IMR-90 (cell line): ENCODE results near the gene ZKSCAN8. TPM values are rescaled to one million over a fixed set of nuclear protein-coding genes. Genes with fewer than 3 reads are reported as not detected.
A peak's percentile ranks its signal among the peaks of the same experiment; 100 is the strongest.

Source experiments
- ATAC-seq: fragments of 200-7000 bp; cut with Tn5 transposase; 2 replicates; pipeline ENCODE4 v1.9.1; 2020; ENCODE audit warnings: low read depth, mild to moderate bottlenecking, moderate library complexity
- BruUV-seq: library from RNA; stranded (reverse); fragments of 400-500 nt; replicated peaks from 2 replicates; lab custom pipeline; 2021; lab: Mats Ljungman, UMichigan
- CTCF ChIA-PET: fragments of 300-600 bp; formaldehyde crosslinking; extraction: SDS; loops from one replicate; lab custom pipeline; 2021; ENCODE audit warnings: antibody characterized with exemption; lab: Yijun Ruan, JAX
- POLR2A ChIA-PET: fragments of 300-600 bp; sonication (Branson Sonifier 250); formaldehyde crosslinking; loops from one replicate; lab custom pipeline; 2022; ENCODE audit warnings: antibody characterized with exemption; ENCODE audit not compliant: unreplicated experiment; lab: Charles Lee
- DNase-seq: peaks from one replicate; pipeline ENCODE4 v3.0.0; 2013
- H2AFZ ChIP-seq: replicated peaks from 2 replicates; pipeline ENCODE3; 2013; ENCODE audit warnings: low read length, mild to moderate bottlenecking; ENCODE audit not compliant: poor library complexity
- H2AK5ac ChIP-seq: 2 replicates; pipeline ENCODE4 v1.6.1; 2013; ENCODE audit warnings: low read depth, low read length, inconsistent platforms
- H2AK9ac ChIP-seq: replicated peaks from 2 replicates; pipeline ENCODE3; 2013; ENCODE audit warnings: mild to moderate bottlenecking, low read depth, low read length, moderate library complexity; ENCODE audit not compliant: poor library complexity
- H2BK120ac ChIP-seq: 2 replicates; pipeline ENCODE4 v1.6.1; 2013; ENCODE audit warnings: low read depth, low read length, inconsistent platforms
- H2BK15ac ChIP-seq: 3 replicates; pipeline ENCODE4 v1.6.1; 2013; ENCODE audit warnings: low read depth, low read length, inconsistent platforms
- H2BK20ac ChIP-seq: 2 replicates; pipeline ENCODE4 v1.6.1; 2013; ENCODE audit warnings: low read depth, mild to moderate bottlenecking, inconsistent platforms, low read length, moderate library complexity
- H2BK5ac ChIP-seq: 2 replicates; pipeline ENCODE4 v1.6.1; 2013; ENCODE audit warnings: mild to moderate bottlenecking, low read depth, low read length, inconsistent platforms; ENCODE audit not compliant: poor library complexity, severe bottlenecking
- H3K14ac ChIP-seq: replicated peaks from 2 replicates; pipeline ENCODE4 v1.6.1; 2013; ENCODE audit warnings: low read depth, low read length, inconsistent platforms
- H3K18ac ChIP-seq: 2 replicates; pipeline ENCODE4 v1.6.1; 2013; ENCODE audit warnings: low read depth, low read length, control low read depth
- H3K23ac ChIP-seq: 2 replicates; pipeline ENCODE4 v1.6.1; 2013; ENCODE audit warnings: low read depth, low read length, inconsistent platforms
- H3K27ac ChIP-seq: 2 replicates; pipeline ENCODE4 v1.5.1; 2013; ENCODE audit warnings: mild to moderate bottlenecking, control low read depth, low read length; ENCODE audit not compliant: insufficient read depth
- H3K27me3 ChIP-seq: 2 replicates; pipeline ENCODE4 v1.6.1; 2013; ENCODE audit warnings: low read length; ENCODE audit not compliant: control insufficient read depth, insufficient read depth
- H3K36me3 ChIP-seq: 2 replicates; pipeline ENCODE4 v1.6.1; 2013; ENCODE audit warnings: low read length, mixed read lengths; ENCODE audit not compliant: control insufficient read depth, insufficient read depth
- H3K4ac ChIP-seq: 2 replicates; pipeline ENCODE4 v1.6.1; 2013; ENCODE audit warnings: low read depth, low read length, inconsistent platforms
- H3K4me1 ChIP-seq: 2 replicates; pipeline ENCODE4 v1.6.1; 2013; ENCODE audit warnings: low read length, mixed read lengths; ENCODE audit not compliant: control insufficient read depth, insufficient read depth
- H3K4me2 ChIP-seq: 2 replicates; pipeline ENCODE4 v1.6.1; 2013; ENCODE audit warnings: low read depth, mild to moderate bottlenecking, control low read depth, low read length, moderate library complexity
- H3K4me3 ChIP-seq: 2 replicates; pipeline ENCODE4 v1.5.1; 2013; ENCODE audit warnings: low read depth, mild to moderate bottlenecking, control low read depth, low read length, moderate library complexity; ENCODE audit not compliant: insufficient read depth
- H3K56ac ChIP-seq: 2 replicates; pipeline ENCODE4 v1.6.1; 2013; ENCODE audit warnings: low read length, inconsistent platforms; ENCODE audit not compliant: insufficient read depth; ENCODE audit errors: extremely low read depth
- H3K79me1 ChIP-seq, 2 experiments: 2 replicates each; pipeline ENCODE4 v1.6.1; 2013; ENCODE audit warnings: low read length in 2 of 2, inconsistent platforms in 1 of 2, low read depth in 1 of 2
- H3K9ac ChIP-seq: 2 replicates; pipeline ENCODE4 v1.6.1; 2013; ENCODE audit warnings: low read depth, low read length, control low read depth
- H3K9me1 ChIP-seq: 2 replicates; pipeline ENCODE4 v1.6.1; 2013; ENCODE audit warnings: low read length, inconsistent platforms; ENCODE audit not compliant: insufficient read depth
- H3K9me3 ChIP-seq: 2 replicates; pipeline ENCODE4 v1.6.1; 2013; ENCODE audit warnings: low read length; ENCODE audit not compliant: control insufficient read depth, insufficient read depth
- H4K20me1 ChIP-seq: 2 replicates; pipeline ENCODE4 v1.6.1; 2013; ENCODE audit warnings: low read length, inconsistent platforms; ENCODE audit not compliant: insufficient read depth
- H4K5ac ChIP-seq: 2 replicates; pipeline ENCODE4 v1.6.1; 2013; ENCODE audit warnings: mild to moderate bottlenecking, low read depth, low read length, control low read depth
- H4K8ac ChIP-seq, 2 experiments: 2 replicates each; pipeline ENCODE4 v1.6.1; 2013; ENCODE audit warnings: low read depth in 2 of 2, low read length in 2 of 2, control low read depth in 1 of 2, inconsistent platforms in 1 of 2
- H4K91ac ChIP-seq: 2 replicates; pipeline ENCODE4 v1.6.1; 2013; ENCODE audit warnings: low read depth, low read length, inconsistent platforms; ENCODE audit not compliant: insufficient read depth
- CEBPB ChIP-seq: IDR thresholded peaks from 2 replicates; pipeline ENCODE4 v1.6.1; 2012; ENCODE audit warnings: low read depth, low read length, improper control_type of control experiment
- CHD1 ChIP-seq: IDR thresholded peaks from 2 replicates; pipeline ENCODE4 v1.6.1; 2012; ENCODE audit warnings: low read depth, low read length, improper control_type of control experiment
- FOS ChIP-seq: fragments of 150-350 bp; IDR thresholded peaks from 2 replicates; pipeline ENCODE4 v1.6.1; 2016; ENCODE audit warnings: low read depth, low read length
- MAFK ChIP-seq: IDR thresholded peaks from 2 replicates; pipeline ENCODE4 v1.6.1; 2012; ENCODE audit warnings: low read depth, low read length, improper control_type of control experiment
- MAZ ChIP-seq: IDR thresholded peaks from 2 replicates; pipeline ENCODE4 v1.6.1; 2012; ENCODE audit warnings: low read depth, mild to moderate bottlenecking, low read length, improper control_type of control experiment, moderate library complexity, borderline replicate concordance
- MXI1 ChIP-seq: IDR thresholded peaks from 2 replicates; pipeline ENCODE4 v1.6.1; 2012; ENCODE audit warnings: low read depth, mild to moderate bottlenecking, low read length, moderate library complexity, borderline replicate concordance
- NFE2L2 ChIP-seq: fragments of 150-350 bp; IDR thresholded peaks from 2 replicates; pipeline ENCODE4 v1.6.1; 2016; ENCODE audit warnings: low read depth, mild to moderate bottlenecking, low read length
- POLR2A ChIP-seq: IDR thresholded peaks from 2 replicates; pipeline ENCODE4 v1.6.1; 2012; ENCODE audit warnings: mild to moderate bottlenecking, low read depth, low read length
- RAD21 ChIP-seq: IDR thresholded peaks from 2 replicates; pipeline ENCODE4 v1.6.1; 2012; ENCODE audit warnings: low read length, improper control_type of control experiment
- RCOR1 ChIP-seq: IDR thresholded peaks from 2 replicates; pipeline ENCODE4 v1.6.1; 2012; ENCODE audit warnings: mild to moderate bottlenecking, low read length, improper control_type of control experiment; ENCODE audit not compliant: insufficient replicate concordance
- RFX5 ChIP-seq: IDR thresholded peaks from 2 replicates; pipeline ENCODE4 v1.8.0; 2012; ENCODE audit warnings: low read depth, mild to moderate bottlenecking, low read length, moderate library complexity
- SMC3 ChIP-seq: fragments of 150-350 bp; IDR thresholded peaks from 2 replicates; pipeline ENCODE4 v1.6.1; 2016; ENCODE audit warnings: low read depth, mild to moderate bottlenecking, antibody characterized with exemption, low read length, moderate library complexity
- WGBS, 2 experiments: methylation state at CpG; one replicate each; pipeline versions ENCODE4 v1.1.5 to v1.1.7; 2013; ENCODE audit warnings: missing lambda C conversion rate in 2 of 2; ENCODE audit not compliant: insufficient read length in 1 of 2; ENCODE audit errors: extremely low coverage in 2 of 2; 5-methylcytosine and 5-hydroxymethylcytosine counted together
- dilution Hi-C: fragments of 300-500 bp; cut with HindIII; formaldehyde crosslinking; loops from one replicate; pipeline ENCODE4 v1.14.3; 2018; ENCODE audit warnings: low sequenced_read_pairs; ENCODE audit not compliant: unreplicated experiment
- in situ Hi-C: fragments of 300-500 bp; cut with MboI; formaldehyde crosslinking; loops from 3 replicates; pipeline ENCODE4 v1.14.3; 2019; ENCODE audit warnings: low sequenced_read_pairs, inconsistent platforms, mixed read lengths
- intact Hi-C: fragments of 100-400 bp; cut with micrococcal nuclease; formaldehyde crosslinking; loops from 2 replicates; pipeline ENCODE4 v1.10.0; 2022
- polyA plus RNA-seq, 3 experiments: library from polyadenylated mRNA; depleted of rRNA; stranded (reverse); fragments of >200 nt; gene quantifications; 2 replicates each; pipeline ENCODE4 v1.2.3, GENCODE V29; 2012; ENCODE audit warnings: low replicate concordance in 1 of 3
- total RNA-seq: library from RNA; depleted of rRNA; stranded (reverse); fragments of >200 nt; gene quantifications from 2 replicates; pipeline ENCODE4 v1.2.3, GENCODE V29; 2012
- TF ChIP-seq, protein P1 (sequence below): fragments of 150-350 bp; IDR thresholded peaks from 2 replicates; pipeline ENCODE4 v1.6.1; 2017; ENCODE audit warnings: mild to moderate bottlenecking, antibody characterized with exemption, low read length, low read depth
- TF ChIP-seq, protein P2 (sequence below): fragments of 150-350 bp; IDR thresholded peaks from 2 replicates; pipeline ENCODE4 v1.6.1; 2016; ENCODE audit warnings: low read depth, mild to moderate bottlenecking, low read length, moderate library complexity, borderline replicate concordance

The ZKSCAN8 gene
- total and polyA plus RNA-seq, 2 of the 4 experiments (the other 2 are of a cell fraction): 8.3 to 22.8 TPM

DNA sequence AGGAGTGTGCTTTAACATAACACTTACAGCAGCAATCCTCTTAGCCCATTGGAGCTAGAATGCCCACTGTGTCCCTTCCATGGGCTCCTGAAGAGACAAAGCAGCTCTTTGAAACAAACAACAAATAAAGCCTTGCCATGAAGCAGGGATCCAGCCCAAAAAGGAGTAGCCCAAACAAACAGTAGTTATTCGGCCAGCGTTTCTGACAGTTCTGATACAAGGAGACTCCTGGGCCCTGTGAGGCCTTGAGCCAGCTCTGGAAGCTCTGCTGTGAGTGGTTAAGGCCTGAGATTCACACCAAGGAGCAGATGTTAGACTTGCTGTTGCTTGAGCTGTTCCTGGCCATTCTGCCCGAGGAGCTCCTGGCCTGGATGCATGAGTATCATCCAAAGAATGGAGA lies 34.2 kb upstream of the ZKSCAN8 start:
- WGBS, 2 experiments: 50% methylated on average over 1 of the region's 3 CpGs; no CpG with 5 or more reads in 1 of the 2 experiments
- POLR2A ChIA-PET: no interaction called here

More for the DNA sequence above, 34.2 kb upstream of the ZKSCAN8 start:
- no peak for ATAC-seq
- CTCF ChIA-PET: interaction anchor here (0.7 kb wide), 1 partner anchor 20 kb away, joined by 3 read pairs; no protein-coding TSS in a partner anchor
- Histone ChIP-seq H3K9me3 (no peaks in the 10 kb centered on the region), H3K9me1 (no peaks in the 10 kb centered on the region), H3K36me3 (no peaks in the 10 kb centered on the region), H2AK9ac (peak overlapping the region; percentile 25), H4K91ac (no peak overlapping the region), H2AFZ (no peak overlapping the region), H3K9ac (no peak overlapping the region), H3K18ac (no peak overlapping the region), H3K4ac (no peak overlapping the region), H4K20me1 (no peaks in the 10 kb centered on the region), H3K79me1 (no peaks in the 10 kb centered on the region), H3K4me1 (peaks cover 2% of the 10 kb centered on the region), H2BK120ac (no peak overlapping the region), H4K8ac (no peak overlapping the region), H3K56ac (no peak overlapping the region), H3K4me2 (no peak overlapping the region), H3K4me3 (no peak overlapping the region), H3K14ac (no peak overlapping the region), H3K27ac (no peak overlapping the region), H3K23ac (no peak overlapping the region), H2BK5ac (no peak overlapping the region), H2BK15ac (no peak overlapping the region), H2AK5ac (no peak overlapping the region), H4K5ac (no peak overlapping the region), H2BK20ac (no peak overlapping the region), H3K27me3 (no peaks in the 10 kb centered on the region)
- in situ Hi-C loops (no loop called here), dilution Hi-C loops (no loop called here), intact Hi-C loops (no loop called here)
- BruUV-seq: no TSS peak
- DNase-seq: no peak
- TF ChIP-seq RCOR1 (no peak), MAFK (no peak), POLR2A (no peak), SMC3 (no peak), MAZ (no peak), MXI1 (no peak), FOS (no peak), CHD1 (no peak), NFE2L2 (no peak), RFX5 (no peak), RAD21 (no peak), CEBPB (no peak)
- TF ChIP-seq, protein P1, sequence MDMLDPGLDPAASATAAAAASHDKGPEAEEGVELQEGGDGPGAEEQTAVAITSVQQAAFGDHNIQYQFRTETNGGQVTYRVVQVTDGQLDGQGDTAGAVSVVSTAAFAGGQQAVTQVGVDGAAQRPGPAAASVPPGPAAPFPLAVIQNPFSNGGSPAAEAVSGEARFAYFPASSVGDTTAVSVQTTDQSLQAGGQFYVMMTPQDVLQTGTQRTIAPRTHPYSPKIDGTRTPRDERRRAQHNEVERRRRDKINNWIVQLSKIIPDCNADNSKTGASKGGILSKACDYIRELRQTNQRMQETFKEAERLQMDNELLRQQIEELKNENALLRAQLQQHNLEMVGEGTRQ: no peak
- TF ChIP-seq, protein P2, sequence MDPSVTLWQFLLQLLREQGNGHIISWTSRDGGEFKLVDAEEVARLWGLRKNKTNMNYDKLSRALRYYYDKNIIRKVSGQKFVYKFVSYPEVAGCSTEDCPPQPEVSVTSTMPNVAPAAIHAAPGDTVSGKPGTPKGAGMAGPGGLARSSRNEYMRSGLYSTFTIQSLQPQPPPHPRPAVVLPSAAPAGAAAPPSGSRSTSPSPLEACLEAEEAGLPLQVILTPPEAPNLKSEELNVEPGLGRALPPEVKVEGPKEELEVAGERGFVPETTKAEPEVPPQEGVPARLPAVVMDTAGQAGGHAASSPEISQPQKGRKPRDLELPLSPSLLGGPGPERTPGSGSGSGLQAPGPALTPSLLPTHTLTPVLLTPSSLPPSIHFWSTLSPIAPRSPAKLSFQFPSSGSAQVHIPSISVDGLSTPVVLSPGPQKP: no peak
